NOMO-1 (cell line): ENCODE results near the gene CERS2.

ENCODE experiments used
- DNase-seq, 2 experiments: peaks; one replicate each; lab custom pipeline; 2025; ENCODE audit not compliant: unreplicated experiment in 2 of 2; lab: John Stamatoyannopoulos, UW

CERS2 gene

DNA sequence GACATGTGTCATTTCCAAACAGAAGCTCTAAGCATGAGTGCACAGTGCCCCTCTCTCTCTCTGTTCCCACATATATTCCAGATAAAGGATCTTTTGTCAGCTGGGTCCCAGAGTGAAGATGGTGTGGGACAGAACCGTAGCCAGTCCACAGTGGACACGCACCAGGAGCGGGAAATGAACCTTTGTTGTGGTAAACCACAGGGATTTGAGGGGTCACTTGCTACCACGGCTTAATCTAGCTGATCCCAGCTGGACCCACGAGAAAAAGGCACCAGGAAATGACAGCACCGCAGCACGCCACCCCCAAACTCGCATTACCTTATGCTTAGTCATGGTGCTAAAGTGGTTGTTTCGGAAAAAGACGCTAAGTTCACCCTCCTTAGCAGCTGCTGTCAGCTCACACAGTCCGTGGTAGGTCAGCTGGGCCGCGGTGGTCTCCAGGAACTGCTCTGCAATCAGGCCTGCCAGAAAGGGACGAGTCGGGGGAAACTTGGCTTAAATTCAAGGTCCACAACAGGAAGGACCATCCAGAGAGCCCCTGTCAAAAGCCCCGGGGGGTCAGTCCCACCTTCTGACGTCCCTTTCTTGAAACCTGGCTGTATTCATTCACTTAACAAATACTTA is 24.5 kb upstream of the CERS2 start:
- DNase-seq, result no peak

DNA sequence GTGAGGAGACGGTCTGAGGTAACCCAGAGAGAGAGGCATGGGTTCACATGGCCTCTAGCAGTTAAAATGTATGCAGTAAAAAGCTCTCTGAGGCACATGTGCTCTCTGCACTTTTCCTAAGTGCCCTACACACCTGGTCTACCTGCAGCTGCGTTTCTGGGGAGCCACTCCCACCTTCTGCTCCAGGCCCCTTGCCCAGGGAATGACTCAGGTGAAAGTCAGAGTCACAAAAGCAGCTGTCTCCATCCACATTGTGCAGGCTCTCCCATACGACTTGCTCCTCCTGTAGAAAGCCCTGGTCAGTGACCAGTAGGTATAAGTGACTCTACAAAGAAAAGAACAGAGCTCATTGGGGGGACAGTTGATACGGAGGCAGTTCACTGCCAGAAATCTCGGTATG is 23.3 kb upstream of the CERS2 start:
- DNase-seq, result no peak

DNA sequence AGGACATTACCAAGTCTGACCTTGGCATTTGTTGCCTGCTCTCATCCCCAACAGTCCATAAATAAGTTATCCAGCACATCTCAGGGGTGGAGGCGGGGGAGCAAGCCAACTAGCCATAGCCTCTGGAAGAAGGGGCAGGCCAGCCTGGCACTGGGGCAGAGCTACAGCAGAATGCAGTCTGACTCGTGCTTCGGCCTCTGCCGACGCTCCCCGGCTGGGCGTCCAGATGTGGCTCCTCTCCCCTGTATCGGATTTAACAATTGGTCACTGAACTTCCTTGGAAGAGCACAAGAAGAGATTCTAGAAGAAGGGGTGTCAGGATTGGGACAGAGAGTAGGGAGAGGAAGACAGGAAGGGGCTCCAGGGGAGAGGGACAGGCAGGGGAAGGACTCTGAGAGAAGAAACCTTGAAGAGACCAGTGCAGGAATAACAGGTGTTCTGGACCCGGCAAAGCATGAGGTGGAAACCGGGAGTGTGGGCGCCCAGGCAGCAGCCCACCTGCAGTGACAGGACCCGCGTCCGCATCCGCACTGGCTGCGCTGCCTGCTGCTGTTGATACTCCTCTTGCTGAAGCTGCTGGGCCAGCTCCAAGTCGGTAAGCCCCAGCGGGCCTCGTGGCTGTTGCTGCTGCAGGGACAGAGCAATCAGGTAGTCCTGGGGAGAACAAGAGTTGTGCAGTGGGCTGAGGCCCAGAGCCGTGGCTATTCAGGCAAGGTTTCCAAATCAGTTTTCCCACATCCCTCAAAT is 22.7 kb upstream of the CERS2 start:
- DNase-seq, result no peak

DNA sequence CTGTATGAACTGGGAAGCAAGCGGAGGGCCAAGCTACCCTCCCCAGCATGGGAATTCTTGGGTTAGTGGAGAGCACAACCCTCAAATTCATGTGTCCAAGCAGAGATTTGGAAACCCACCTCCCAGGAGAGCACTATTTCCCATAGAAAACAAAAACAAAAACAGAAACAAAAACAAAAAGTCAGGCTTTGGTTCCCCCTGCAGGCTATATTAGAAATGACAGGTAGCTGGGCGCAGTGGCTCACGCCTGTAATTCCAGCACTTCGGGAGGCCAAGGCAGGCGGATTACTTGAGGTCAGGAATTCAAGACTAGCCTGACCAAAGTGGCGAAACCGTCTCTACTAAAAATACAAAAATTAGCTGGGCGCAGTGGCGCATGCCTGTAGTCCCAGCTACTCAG is 21.3 kb upstream of the CERS2 start:
- DNase-seq, result no peak

DNA sequence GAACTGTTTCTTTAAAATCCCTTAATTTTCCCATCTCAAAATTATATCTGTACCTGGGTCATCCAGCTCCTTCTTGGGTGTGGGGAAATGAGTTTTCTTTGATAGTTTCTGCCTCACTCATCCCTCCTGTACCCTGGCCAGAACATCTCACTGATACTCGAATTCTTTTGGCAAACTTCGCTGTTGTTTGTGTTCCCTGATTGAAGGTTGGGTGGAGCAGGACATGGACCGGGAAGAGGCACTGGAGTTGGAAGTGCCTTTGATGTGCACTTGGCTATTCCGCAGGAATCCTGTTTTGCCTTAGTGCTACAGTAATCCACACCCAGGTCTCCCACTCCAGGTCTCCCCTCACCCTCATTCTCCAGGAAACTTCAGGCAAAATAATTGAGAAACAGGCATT is 20.8 kb upstream of the CERS2 start:
- DNase-seq, result no peak

DNA sequence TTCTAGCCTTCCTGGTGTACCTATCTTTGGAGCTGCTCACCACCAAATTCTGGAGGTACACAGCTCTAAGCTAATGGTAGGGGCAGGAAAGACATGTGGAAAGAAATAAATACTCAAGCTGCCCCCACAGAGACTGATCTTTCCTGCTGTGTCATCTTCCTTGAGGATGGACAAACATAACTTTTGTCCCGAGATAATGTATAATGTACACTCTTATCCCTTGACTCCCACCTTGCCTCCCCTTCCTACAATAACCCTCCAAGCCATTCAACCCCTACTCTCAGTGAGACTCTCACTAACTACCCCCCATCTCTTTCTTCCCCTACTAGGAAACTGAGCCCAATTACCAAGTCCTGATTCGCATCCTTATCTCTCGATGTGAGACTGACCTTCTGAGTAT is 19.6 kb upstream of the CERS2 start:
- DNase-seq, result no peak

DNA sequence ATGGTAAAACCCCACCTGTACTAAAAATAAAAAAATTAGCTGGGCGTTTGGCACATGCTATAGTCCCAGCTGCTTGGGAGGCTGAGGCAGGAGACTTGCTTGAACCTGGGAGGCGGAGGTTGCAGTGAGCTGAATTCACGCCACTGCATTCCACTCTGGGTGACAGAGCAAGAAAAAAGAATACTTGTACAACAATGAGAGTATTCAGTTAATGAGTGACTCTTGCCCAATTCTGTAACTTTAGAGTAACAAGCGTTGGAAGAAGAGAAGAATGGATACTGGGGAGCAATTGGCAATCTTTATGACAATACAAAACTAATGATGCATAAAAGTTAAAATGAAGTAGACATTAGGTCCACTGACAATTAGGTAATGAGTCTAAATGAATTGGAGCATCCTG is 18.0 kb upstream of the CERS2 start:
- no peak for DNase-seq

DNA sequence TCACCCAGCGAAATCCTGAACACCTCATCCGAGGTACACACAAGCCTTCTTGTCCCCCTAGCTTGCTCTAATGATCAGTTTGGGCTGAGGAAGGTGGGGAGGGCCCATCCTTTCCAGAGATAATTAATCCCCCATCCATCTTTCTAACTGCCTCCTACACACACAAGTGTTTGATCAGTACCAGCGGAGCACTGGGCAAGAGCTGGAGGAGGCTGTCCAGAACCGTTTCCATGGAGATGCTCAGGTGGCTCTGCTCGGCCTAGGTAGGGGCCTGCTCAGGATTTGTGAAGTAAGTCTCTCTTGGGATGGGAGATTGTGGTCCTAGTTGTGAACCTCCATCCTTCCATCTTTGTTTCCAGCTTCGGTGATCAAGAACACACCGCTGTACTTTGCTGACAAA is 13.3 kb upstream of the CERS2 start:
- DNase-seq, result no peak

DNA sequence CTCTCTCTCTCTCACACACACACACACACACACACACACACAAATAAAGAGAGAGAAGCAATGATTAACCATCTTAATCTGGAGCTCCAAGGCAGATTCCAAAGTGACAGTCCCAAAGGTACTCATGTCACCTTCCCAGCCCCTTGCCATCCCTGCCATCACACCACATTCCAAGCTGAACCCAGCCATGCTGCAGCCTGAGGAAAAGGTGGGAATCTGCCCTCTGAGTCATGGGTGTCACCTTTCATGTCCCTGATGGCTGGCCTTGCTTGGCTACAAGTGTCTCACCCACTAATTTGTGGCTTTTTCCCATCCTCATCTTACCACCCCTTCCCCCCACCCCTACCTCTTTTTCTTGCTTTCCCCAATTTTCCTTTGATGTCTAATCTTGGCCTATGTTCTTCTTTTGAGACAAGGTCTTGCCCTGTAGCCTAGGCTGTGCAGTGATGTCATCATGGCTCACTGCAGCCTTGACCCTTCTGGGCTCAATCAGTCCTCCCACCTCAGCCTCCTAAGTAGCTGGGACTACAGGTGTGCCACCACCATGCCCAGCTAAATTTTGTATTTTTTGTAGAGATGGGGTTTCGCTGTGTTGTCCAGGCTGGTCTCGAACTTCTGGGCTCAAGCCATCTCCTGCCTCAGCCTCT is 10.7 kb upstream of the CERS2 start:
- DNase-seq, result no peak

DNA sequence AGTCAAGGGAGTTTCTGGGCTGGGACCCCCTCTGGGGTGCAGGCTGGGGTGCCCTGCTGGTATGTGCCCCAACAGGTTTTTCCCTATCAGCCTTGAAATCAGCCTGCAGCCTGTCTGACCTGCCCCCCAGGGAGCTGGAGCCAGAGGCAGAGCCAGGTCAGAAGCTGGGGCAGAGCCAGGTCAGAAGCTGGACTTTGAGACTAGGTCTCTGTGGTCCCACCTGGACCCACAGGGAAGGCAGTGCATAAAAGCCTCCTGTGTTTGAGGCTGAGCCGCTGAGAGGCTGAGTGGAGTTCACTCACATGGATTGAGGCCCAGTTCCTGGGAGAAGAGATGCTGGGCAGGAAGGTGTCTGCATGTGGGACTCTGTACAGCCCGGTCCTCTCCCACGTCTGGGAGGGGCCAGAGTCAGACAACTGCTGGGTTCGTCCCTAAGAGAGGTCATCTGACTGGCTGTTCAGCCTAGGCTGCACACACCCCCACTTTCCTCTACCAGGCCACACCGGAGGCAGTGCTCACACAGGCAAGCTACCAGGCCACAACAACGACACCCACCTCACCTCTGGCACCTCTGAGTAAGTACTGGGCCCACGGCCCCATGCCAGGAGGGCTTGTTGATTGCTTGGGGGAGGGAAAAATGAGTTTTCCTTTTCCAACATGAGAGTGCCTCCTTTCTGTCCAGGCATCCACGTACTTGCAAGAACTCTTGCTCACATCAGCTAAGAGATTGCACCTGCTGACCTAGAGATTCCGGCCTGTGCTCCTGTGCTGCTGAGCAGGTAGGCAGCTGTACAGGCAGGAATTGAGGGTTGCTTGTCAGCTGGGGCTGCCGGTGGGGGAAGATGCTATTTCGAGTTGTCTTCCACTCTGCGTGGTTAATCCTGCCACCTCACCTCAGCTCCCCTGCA is 7.4 kb upstream of the CERS2 start, which contains the start of gene ANXA9:
TSS of gene ANXA9 (plus strand) at position 488 of the 908 bp plus-strand sequence. CDS start 814 bp downstream, outside the sequence.
- DNase-seq, result no peak

DNA sequence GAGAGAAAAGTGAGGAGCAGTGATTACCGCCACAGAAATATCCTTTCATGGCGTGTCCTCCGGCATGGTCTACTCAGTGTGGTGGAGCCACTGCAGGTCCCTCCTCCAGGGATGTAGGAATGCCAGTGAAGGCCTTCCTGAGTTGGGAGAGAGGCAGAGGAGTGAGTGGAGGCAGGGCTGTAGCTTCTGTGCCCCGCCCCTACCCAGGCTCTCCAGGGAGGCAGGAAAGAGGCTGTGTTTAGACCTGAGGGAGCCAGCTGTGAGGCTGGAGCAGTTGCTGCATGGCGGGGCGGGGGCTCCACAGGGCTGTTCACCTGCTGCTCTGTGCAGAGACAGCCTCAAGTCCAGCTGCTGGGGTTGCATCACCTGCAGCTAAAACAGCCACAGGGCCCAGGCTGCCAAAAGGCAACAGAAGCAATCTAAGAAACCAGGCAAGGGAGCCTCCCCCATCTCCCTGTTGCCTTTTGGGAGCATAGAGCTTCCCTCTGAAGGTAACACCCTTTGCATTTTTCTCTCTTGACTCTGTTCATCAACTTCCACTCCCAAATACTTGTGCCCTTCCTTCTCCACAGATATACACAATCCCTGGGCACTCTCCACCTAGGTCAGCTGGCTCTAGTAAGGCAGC is 6.7 kb upstream of the CERS2 start:
- no peak for DNase-seq

DNA sequence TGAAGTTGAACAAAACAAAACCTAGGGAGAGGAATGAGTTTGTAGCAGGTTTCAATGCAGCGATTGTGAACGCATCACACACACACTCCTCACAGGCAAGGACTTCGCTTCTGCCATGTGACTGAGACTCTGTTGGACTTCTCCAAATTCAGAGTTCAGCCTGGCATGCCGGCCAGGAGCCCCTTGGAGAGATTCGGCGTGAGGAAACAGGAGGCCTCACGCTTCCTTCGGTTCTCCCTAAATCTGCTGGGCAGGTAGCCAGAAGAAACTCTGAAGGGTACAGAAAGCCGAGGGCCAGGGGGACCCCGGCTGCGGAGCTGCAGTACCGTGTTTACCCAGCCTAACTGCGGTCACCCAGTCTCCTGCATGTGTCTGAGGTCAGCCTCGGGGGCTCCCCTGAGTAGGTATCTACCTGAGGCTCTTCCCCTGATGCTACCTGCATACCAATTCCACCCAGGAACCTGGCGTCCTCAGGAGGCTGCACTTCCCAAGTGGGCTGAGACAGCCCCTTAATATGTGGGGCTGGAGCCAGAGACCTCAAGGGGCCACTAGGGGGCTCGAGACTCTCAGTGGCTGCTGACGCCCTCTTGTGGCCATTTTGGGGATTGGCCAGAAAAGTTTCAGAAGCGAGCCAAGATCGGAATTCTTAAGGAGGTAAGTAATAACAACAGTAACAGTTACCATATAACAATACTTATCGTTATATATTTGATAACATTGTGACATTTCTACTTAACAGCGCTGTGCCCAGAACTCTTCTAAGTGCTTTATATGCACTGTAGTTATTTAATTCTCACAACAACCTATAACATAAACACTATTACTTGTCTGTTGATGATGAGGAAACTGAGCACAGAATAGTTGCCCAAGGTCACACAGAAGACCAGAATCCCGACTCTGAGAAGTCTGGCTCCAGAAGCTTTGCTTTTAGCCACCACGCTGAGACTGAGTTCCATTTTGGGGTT is 4.7 kb upstream of the CERS2 start:
- DNase-seq, result peak; percentile 75 to 84

DNA sequence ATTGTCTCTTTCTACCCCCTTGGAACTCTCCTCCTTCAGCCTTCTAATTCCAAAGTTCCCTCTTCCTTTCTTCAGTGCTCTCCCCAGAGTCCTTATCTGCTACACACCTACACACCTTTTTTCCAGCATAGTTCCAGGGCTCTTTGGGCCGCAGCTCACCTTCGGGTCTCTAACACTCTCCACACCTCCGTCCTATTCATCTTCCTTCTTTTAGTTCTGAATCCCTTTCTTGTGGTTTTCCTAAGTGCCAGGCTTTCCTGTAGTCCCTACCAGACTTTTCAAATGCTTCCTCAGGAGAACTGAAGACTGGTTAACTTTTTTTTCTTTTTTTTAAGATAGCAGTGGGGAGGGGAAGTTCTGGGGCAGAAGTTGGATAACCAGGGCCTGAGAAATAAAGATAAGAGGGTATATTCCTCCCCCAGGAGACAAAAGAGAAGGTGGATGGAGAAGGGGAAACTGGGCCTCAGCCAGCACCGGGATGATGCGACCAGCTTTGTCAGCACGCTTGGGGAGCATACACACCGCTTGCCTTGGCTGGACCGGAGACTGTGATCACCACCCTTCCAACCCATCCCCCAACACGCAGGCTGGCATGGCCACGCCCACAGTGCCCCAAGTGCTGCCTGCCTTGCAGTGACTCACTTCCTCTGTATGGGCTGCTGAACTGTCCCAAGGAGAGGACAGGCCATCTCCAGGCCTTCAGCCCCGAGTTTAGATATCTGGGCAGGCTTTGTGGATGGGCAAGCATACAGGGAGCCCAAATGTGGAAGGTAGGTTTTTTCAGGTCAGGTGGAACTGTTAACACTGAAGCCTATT is 2.5 kb upstream of the CERS2 start:
- DNase-seq, result peak; percentile 89 to 90

DNA sequence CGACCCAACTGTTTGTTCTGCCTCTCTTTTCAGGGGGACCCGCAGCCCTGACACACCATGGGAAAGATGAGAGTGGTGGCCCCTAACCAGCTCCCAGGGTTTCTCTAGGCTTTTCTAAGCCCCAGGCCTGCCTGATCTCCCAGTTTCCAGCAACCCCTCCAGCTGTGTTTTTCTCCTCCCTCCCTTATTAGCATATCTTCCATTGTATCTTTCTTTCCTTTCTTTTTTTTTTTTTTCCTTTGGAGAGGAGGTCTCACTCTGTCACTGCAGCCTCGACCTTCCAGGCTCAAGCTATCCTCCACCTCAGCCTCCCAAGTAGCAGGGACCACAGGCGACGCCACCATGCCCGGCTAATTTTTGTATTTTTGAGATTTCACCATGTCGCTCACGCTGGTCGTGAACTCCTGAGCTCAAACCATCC is 1.8 kb upstream of the CERS2 start:
- DNase-seq, result no peak

DNA sequence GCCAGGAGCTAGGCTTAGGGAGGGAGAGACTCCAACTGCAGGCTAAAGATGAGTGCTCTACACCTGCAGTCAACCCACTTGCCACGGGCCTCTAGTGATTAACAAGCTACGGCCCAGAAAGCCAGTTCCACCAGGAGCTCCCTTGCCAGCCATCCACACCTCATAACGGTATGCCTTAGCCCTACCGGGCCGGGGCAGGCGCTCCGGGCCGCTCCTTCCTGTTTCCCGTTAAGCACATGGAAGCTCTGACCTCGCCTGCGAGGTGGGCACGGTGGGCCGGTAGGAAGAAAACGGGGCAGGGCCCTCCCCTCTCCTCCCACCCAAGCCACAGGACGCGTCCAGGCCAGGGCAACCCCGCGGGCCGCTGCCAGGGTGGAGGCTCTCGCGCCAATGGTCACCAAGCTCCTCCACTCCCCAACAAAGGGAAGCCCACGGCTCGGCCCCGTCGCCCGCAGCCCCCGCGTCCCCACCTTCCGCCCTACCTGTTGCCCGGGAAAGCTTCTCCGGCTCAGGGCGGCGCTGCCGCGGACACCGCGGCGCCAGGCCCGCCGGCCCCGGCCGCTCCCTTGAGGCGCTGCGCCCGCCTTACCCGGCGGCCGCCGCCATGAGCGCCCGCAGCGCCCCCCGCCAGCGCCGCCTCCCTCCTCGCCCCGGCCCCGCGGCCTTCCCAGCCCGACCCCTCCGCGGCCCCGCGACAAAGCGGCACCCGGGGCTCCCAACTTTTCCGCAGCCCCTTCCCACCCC is 627 bp downstream of the CERS2 start:
- peak; percentile 24 to 37 for DNase-seq

DNA sequence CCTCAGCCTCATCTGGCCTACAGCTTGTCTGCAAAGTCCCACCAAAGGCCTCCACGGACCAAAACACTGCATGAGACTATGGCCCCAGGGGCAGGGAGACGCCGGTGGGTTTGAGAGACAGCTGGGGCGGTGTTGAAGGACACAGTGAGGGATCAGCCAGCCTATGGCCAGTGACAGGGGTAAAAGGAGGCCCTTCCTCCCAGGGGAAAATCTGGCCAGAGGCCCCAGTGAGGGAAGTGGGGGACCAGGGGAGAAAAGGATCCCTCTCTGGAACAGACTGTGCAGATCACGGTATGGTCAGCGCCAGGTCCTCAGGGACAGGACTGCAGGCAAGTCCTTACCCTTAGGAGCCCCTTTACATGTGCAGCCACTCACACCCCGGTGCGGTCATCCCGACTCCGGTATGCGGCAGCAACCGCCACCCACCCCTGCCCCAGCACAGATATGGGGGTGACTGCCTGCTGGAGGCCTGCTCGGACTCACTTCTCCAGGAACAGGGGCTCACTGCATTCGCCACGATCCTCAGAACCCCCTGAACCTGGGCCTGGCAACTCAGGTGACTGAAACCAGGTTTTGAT is 1.3 kb downstream of the CERS2 start:
- DNase-seq, result no peak

DNA sequence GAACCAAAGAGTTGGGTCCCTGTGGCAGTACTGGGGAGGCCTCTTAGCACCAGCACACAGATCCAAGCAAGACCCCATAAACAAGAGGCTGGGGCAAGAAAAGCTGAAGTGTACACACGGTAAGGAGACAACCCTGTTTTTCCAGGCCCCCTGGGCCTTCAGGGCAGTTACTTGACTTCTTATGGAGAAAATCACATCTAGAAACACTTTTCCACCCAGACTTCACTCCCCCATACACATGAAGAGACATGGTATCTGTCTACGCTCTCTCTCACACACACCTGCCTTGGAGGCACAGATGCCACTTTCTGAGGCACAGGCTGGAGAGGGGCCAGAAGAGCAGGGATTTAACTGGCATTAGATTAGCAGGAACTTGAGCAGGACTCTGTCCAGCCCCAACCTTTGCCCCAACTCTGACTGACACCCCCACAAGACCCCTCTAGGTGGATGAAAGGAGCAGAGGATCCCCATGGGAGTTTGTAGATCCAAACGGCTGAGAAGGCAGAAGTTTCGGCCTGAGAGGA is 2.2 kb downstream of the CERS2 start:
- DNase-seq, result no peak
